ENCODE data around the gene TMEM165.
A peak's percentile ranks its signal among the peaks of the same experiment; 100 is the strongest.

TMEM165 gene

GRCh38 chr4:55393461-55394320, 2.1 kb upstream of the TMEM165 start:
- no peak overlapping the region for H3K4me3 ChIP-seq (replicated peaks; ENCODE audit: low read depth, low read length)
- no peak for TF ChIP-seq CTCF (IDR thresholded peaks at IDR 0.05; ENCODE audit: low read length, missing control alignments)
- DNase-seq (ENCODE audit: low read depth) = no peak

- DNase-seq (ENCODE audit: low read depth) = no peak
- TF ChIP-seq CTCF (IDR thresholded peaks at IDR 0.05; ENCODE audit: low read length, missing control alignments) = no peak
- peak overlapping the region; percentile 78 for H3K4me3 ChIP-seq (replicated peaks; ENCODE audit: low read depth, low read length)
Measured at GRCh38 chr4:55395218-55395528, 584 bp upstream of the TMEM165 start.

- no peak for TF ChIP-seq CTCF (IDR thresholded peaks at IDR 0.05; ENCODE audit: low read length, missing control alignments)
- H3K4me3 ChIP-seq (replicated peaks; ENCODE audit: low read depth, low read length) = peak overlapping the region; percentile 78
- peak; percentile 59 for DNase-seq (ENCODE audit: low read depth)
Measured at GRCh38 chr4:55396308-55397125, 760 bp downstream of the TMEM165 start.

- H3K4me3 ChIP-seq (replicated peaks; ENCODE audit: low read depth, low read length) = peak overlapping the region; percentile 78
- peak; percentile 72 for DNase-seq (ENCODE audit: low read depth)
- no peak for TF ChIP-seq CTCF (IDR thresholded peaks at IDR 0.05; ENCODE audit: low read length, missing control alignments)
Measured at GRCh38 chr4:55397126-55397436, 1.3 kb downstream of the TMEM165 start.

- H3K4me3 ChIP-seq (replicated peaks; ENCODE audit: low read depth, low read length) = peak overlapping the region; percentile 78
- peak; percentile 91 for DNase-seq (ENCODE audit: low read depth)
- no peak for TF ChIP-seq CTCF (IDR thresholded peaks at IDR 0.05; ENCODE audit: low read length, missing control alignments)
Measured at GRCh38 chr4:55397520-55398321, 2.0 kb downstream of the TMEM165 start.

- peak overlapping the region; percentile 78 for H3K4me3 ChIP-seq (replicated peaks; ENCODE audit: low read depth, low read length)
- peak; percentile 49 for DNase-seq (ENCODE audit: low read depth)
- no peak for TF ChIP-seq CTCF (IDR thresholded peaks at IDR 0.05; ENCODE audit: low read length, missing control alignments)
Measured at GRCh38 chr4:55398461-55398860, 2.7 kb downstream of the TMEM165 start.

Measured in fibroblast of pulmonary artery (primary cell).